Upper lobe of left lung (tissue), 6 donors: ENCODE measurements around the gene EHMT1. TPM values are rescaled to one million over a fixed set of nuclear protein-coding genes. Genes with fewer than 3 reads are reported as not detected.

Experiments
- ATAC-seq, 2 donors: fragments of 200-7000 bp; cut with Tn5 transposase; one replicate each; pipeline ENCODE4 v1.9.1; 2022; ENCODE audit warnings: mild to moderate bottlenecking in 2 of 2, moderate library complexity in 2 of 2; ENCODE audit not compliant: low FRiP score in 2 of 2
- DNase-seq, 2 donors: peaks; one replicate each; pipeline ENCODE4 v3.0.0-alpha.2; 2019 to 2020
- H3K27ac ChIP-seq, 4 donors: fragments of 200-600 bp; sonication (generic); one replicate each; pipeline ENCODE4 v1.5.1; 2016 to 2019
- H3K27me3 ChIP-seq, 4 donors: fragments of 200-600 bp; sonication (generic); one replicate each; pipeline ENCODE4 v1.5.1; 2017 to 2019
- H3K36me3 ChIP-seq, 4 donors: fragments of 200-600 bp; sonication (generic); one replicate each; pipeline ENCODE4 v1.5.1; 2016 to 2019
- H3K4me1 ChIP-seq, 4 donors: fragments of 200-600 bp; sonication (generic); one replicate each; pipeline ENCODE4 v1.5.1; 2018 to 2019
- H3K4me3 ChIP-seq, 4 donors: fragments of 200-600 bp; sonication (generic); one replicate each; pipeline ENCODE4 v1.5.1; 2017 to 2019; ENCODE audit warnings: mild to moderate bottlenecking in 2 of 4, moderate library complexity in 1 of 4
- H3K9me3 ChIP-seq, 4 donors: fragments of 200-600 bp; sonication (generic); one replicate each; pipeline ENCODE4 v1.5.1; 2018 to 2019
- EP300 ChIP-seq, 4 donors: sonication (generic); formaldehyde crosslinking; IDR thresholded peaks; one replicate each; pipeline ENCODE4 v1.5.1; 2017; ENCODE audit warnings: antibody characterized with exemption in 4 of 4, control low read depth in 2 of 4
- POLR2A ChIP-seq, 4 donors: fragments of 450-650 bp; IDR thresholded peaks; one replicate each; pipeline ENCODE4 v1.5.1; 2016 to 2017; ENCODE audit warnings: antibody characterized with exemption in 4 of 4, mild to moderate bottlenecking in 2 of 4
- POLR2AphosphoS5 ChIP-seq, 2 donors: sonication (generic); formaldehyde crosslinking; IDR thresholded peaks; one replicate each; pipeline ENCODE4 v1.5.1; 2017; ENCODE audit warnings: antibody characterized with exemption in 2 of 2
- WGBS, 2 donors: methylation state at CpG; one replicate each; pipeline ENCODE4 v1.1.5; 2017 to 2018; 5-methylcytosine and 5-hydroxymethylcytosine counted together
- total RNA-seq, 6 donors: library from RNA; depleted of rRNA in 4 of 6; stranded (reverse); fragments of >200 nt in 4 of 6; gene quantifications; one replicate each; pipeline versions ENCODE4 v1.1.0 to v1.2.1, GENCODE V29; 2016 to 2021
- TF ChIP-seq, protein P1 (sequence below), 6 experiments: fragments of 450-650 bp in 4 of 6; fragments of 200-600 bp in 2 of 6; sonication (generic) in 2 of 6; IDR thresholded peaks; one replicate each; pipeline ENCODE4 v1.5.1; 2016 to 2019; ENCODE audit warnings: antibody characterized with exemption in 6 of 6
- donor health status: DM: no; HTN: no; CAD: no; lungs with moderate emphysema.
- donor health status: DM: no; HTN: yes; CAD: no; lungs with severe emphysema.

EHMT1 gene
- total RNA-seq, 6 donors from 2014 or later: 68.0 to 183 (median 83.6) TPM

DNA sequence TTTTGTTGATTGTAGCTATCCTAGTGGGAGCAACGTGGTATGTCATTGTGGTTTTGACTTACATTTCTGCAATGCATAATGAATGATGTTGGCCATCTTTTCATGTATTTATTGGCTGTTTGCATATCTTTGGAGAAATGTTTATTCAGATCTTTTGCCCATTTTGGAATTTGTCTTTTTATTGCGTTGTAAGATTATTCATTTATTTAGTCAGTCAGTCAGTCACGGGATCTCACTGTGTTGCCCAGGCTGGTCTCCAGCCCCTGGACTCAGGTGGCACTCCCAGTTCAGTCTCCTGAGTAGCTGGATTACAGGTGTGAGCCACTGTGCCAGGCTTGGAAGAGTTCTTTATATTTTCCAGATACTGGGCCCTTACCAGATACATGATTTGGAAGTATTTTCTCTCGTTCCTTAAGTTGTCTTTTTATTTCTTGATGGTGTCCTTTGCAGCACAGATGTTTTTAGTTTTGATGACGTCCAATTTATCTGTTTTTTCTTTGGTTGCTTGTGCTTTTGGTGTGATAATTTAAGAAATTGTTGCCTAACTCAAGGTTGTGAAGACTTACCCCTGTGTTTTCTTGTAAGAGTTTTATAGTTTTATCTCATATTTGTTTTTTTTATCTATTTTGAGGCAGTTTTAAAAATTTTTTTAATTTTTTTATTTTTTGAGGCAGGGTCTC lies 67.1 kb downstream of the EHMT1 start:
- H3K4me3 ChIP-seq: no peak overlapping the region
- H3K27me3 ChIP-seq: no peaks in the 10 kb centered on the region
- TF ChIP-seq, protein P1, sequence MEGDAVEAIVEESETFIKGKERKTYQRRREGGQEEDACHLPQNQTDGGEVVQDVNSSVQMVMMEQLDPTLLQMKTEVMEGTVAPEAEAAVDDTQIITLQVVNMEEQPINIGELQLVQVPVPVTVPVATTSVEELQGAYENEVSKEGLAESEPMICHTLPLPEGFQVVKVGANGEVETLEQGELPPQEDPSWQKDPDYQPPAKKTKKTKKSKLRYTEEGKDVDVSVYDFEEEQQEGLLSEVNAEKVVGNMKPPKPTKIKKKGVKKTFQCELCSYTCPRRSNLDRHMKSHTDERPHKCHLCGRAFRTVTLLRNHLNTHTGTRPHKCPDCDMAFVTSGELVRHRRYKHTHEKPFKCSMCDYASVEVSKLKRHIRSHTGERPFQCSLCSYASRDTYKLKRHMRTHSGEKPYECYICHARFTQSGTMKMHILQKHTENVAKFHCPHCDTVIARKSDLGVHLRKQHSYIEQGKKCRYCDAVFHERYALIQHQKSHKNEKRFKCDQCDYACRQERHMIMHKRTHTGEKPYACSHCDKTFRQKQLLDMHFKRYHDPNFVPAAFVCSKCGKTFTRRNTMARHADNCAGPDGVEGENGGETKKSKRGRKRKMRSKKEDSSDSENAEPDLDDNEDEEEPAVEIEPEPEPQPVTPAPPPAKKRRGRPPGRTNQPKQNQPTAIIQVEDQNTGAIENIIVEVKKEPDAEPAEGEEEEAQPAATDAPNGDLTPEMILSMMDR (IDR thresholded peaks at IDR 0.05): no peak
- TF ChIP-seq POLR2AphosphoS5 (IDR thresholded peaks at IDR 0.05): no peak
- no peak for TF ChIP-seq EP300 (IDR thresholded peaks at IDR 0.05)
- TF ChIP-seq POLR2A (IDR thresholded peaks at IDR 0.05): no peak
- DNase-seq (no peak), ATAC-seq (no peak)
- peaks cover 24 to 61% (median 30%) of the 10 kb centered on the region in 4 donors for H3K4me1 ChIP-seq
- WGBS, 2 donors: 83 to 90% methylated on average over 5 of the region's 5 CpGs
- H3K9me3 ChIP-seq: no peaks in the 10 kb centered on the region
- no peak overlapping the region for H3K27ac ChIP-seq
- no peaks in the 10 kb centered on the region for H3K36me3 ChIP-seq

DNA sequence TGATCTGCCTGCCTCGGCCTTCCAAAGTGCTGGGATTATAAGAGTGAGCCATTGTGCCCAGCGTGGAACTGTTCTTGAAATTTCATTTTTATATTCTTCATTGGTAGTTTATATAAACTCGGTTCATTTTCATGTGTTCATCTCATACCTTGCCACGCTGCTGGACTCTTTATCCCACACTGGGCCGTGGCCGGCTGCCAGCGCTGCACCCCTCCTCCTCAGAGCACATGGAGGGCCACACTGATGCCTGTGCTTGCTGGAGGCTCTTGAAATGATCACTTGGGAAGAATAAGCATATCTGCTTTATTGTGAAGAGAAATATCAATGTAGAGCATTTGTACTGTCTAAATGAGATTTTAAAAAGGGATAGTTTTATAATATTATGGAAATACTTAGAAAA lies 69.5 kb downstream of the EHMT1 start:
- H3K9me3 ChIP-seq: no peaks in the 10 kb centered on the region
- no peak overlapping the region for H3K27ac ChIP-seq
- peaks cover 43 to 65% (median 48%) of the 10 kb centered on the region in 4 donors for H3K4me1 ChIP-seq
- ATAC-seq (no peak), DNase-seq (no peak)
- H3K27me3 ChIP-seq: no peaks in the 10 kb centered on the region
- TF ChIP-seq, protein P1 (IDR thresholded peaks at IDR 0.05): no peak
- TF ChIP-seq EP300 (IDR thresholded peaks at IDR 0.05) (no peak), POLR2AphosphoS5 (IDR thresholded peaks at IDR 0.05) (no peak), POLR2A (IDR thresholded peaks at IDR 0.05) (no peak)
- WGBS, 2 donors: 89 to 96% methylated on average over 7 of the region's 7 CpGs
- H3K4me3 ChIP-seq: no peak overlapping the region
- H3K36me3 ChIP-seq: no peaks in the 10 kb centered on the region

DNA sequence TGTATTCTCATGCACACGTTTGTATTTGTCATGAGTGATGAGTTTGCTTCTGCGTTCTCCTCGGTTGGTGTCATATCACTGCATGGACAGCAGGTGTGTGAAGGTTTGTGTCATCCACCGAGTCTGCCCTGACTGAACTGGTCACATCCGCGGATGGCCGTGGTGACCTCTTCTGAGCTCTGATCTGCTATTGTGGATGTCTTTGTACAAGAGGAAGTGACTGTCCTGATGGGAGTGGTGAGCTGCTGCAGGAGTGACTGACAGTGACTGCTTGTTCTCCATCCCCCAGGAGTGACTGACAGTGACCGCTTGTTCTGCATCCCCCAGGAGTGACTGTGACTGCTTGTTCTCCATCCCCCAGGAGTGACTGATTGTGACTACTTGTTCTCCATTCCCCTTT lies 69.9 kb downstream of the EHMT1 start:
- Histone ChIP-seq H3K4me3 (no peak overlapping the region), H3K4me1 (peaks cover 43 to 65% (median 48%) of the 10 kb centered on the region in 4 donors), H3K9me3 (no peaks in the 10 kb centered on the region), H3K27me3 (no peaks in the 10 kb centered on the region), H3K27ac (no peak overlapping the region), H3K36me3 (no peaks in the 10 kb centered on the region)
- DNase-seq: no peak
- peak in 1 of 2 donors; percentile 34 for ATAC-seq
- TF ChIP-seq, protein P1 (IDR thresholded peaks at IDR 0.05): no peak
- TF ChIP-seq POLR2A (IDR thresholded peaks at IDR 0.05) (no peak), EP300 (IDR thresholded peaks at IDR 0.05) (no peak), POLR2AphosphoS5 (IDR thresholded peaks at IDR 0.05) (no peak)
- WGBS, 2 donors: 52 to 73% methylated on average over 4 to 8 of the region's 8 CpGs

DNA sequence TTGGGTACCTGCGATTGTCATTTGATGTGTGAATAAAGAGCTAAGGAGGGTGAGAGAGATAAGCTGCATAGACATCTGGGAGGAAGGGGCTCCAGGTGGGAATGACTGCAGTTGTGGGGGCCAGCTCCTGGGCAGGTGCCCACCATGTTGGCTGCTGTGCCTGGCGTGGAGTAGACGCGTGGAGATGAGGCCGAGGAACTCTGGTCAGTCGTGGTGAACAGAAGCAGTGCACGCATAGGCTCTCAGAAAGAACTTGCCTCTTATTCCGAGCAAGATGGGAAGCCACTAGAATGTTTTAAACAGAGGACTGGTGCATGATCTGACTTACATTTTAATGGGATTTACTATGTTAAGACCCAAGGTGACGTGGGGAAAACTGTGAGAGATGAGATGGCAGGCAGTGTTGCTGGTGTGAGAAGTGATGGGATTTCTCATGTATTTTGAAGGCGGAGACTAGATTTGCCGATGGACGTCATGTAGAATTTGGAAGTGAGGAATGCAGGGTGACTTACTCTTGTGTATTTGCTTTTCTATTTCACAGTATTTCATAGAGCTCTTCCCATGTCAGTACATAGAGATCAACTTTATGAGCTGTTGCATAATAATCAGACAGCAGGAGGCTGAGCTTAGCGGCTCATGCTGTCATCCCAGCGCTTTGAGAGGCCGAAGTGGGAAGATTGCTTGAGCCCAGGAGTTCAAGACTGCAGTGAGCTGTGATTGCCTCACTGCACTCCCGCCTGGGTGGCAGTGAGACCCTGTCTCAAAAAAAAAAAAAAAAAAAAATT lies 71.1 kb downstream of the EHMT1 start:
- Histone ChIP-seq H3K36me3 (no peaks in the 10 kb centered on the region), H3K27me3 (no peaks in the 10 kb centered on the region), H3K9me3 (no peaks in the 10 kb centered on the region), H3K27ac (no peak overlapping the region), H3K4me3 (no peak overlapping the region), H3K4me1 (peaks cover 43 to 62% (median 44%) of the 10 kb centered on the region in 4 donors)
- DNase-seq (no peak), ATAC-seq (peak in 1 of 2 donors; percentile 65)
- whole genome bisulfite sequencing, 2 donors: 72 to 81% methylated on average over 16 of the region's 16 CpGs
- TF ChIP-seq EP300 (IDR thresholded peaks at IDR 0.05): no peak
- no peak for TF ChIP-seq POLR2AphosphoS5 (IDR thresholded peaks at IDR 0.05)
- TF ChIP-seq, protein P1 (IDR thresholded peaks at IDR 0.05): no peak
- TF ChIP-seq POLR2A (IDR thresholded peaks at IDR 0.05): no peak
